Tibial artery (tissue), 4 donors: ENCODE measurements around the gene BCLAF1.
A peak's percentile ranks its signal among the peaks of the same experiment; 100 is the strongest.

ENCODE experiments used
- DNase-seq, 2 donors: peaks; one replicate each; pipeline ENCODE4 v3.0.0-alpha.2; 2019
- H3K27ac ChIP-seq, 2 donors: fragments of 200-600 bp; sonication (generic) in 1 of 2; 1 replicate in 1 of 2; 2 replicates in 1 of 2; pipeline ENCODE4 v1.5.1; 2018 to 2019; ENCODE audit warnings: mild to moderate bottlenecking in 1 of 2
- H3K27me3 ChIP-seq, 2 donors: fragments of 200-600 bp; sonication (generic) in 1 of 2; one replicate each; pipeline versions ENCODE4 v1.5.1 to v1.6.0; 2016 to 2019
- H3K36me3 ChIP-seq, 3 donors: fragments of 200-600 bp; sonication (generic) in 2 of 3; one replicate each; pipeline ENCODE4 v1.5.1; 2016 to 2019; ENCODE audit warnings: mild to moderate bottlenecking in 2 of 3
- H3K4me1 ChIP-seq, 4 donors: fragments of 200-600 bp; sonication (generic) in 2 of 4; 1 replicate in 3 of 4; 2 replicates in 1 of 4; pipeline ENCODE4 v1.5.1; 2016 to 2019
- H3K4me3 ChIP-seq, 2 donors: fragments of 200-600 bp; sonication (generic) in 1 of 2; 1 replicate in 1 of 2; 2 replicates in 1 of 2; pipeline ENCODE4 v1.5.1; 2018 to 2019; ENCODE audit warnings: mild to moderate bottlenecking in 2 of 2
- H3K9me3 ChIP-seq, 3 donors: fragments of 200-600 bp; sonication (generic) in 1 of 3; one replicate each; pipeline ENCODE4 v1.5.1; 2016 to 2019
- intact Hi-C: fragments of 100-400 bp; cut with DNase I; formaldehyde crosslinking; loops from one replicate; pipeline ENCODE4 v1.15.0; 2023; ENCODE audit warnings: low total_unique reads
- TF ChIP-seq, protein P1 (sequence below), 2 experiments: fragments of 200-600 bp in 1 of 2; fragments of 450-650 bp in 1 of 2; IDR thresholded peaks; one replicate each; pipeline ENCODE4 v1.5.1; 2017 to 2019; ENCODE audit warnings: antibody characterized with exemption in 2 of 2, mild to moderate bottlenecking in 1 of 2, moderate library complexity in 1 of 2

Gene BCLAF1

DNA sequence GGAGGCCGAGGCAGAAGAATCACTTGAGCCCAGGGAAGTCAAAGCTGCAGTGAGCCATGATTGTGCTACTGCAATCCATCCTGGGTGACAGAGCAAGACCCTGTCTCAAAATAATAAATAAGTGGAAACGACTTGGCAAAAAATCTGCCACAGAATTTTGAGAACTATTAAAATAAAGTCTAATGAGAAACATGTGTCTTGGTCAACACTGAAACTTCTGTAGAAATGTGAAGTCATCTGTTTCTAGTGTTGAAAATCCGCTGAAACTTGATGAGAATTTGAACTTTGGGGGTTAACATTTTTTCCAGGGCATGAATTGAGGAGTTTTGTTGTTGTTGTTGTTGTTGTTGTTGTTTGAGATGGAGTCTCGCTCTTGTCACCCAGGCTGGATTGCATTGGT, 29.0 kb upstream of the BCLAF1 start:
- Histone ChIP-seq H3K9me3 (no peaks in the 10 kb centered on the region), H3K27me3 (no peaks in the 10 kb centered on the region), H3K4me1 (no peaks in the 10 kb centered on the region), H3K36me3 (no peaks in the 10 kb centered on the region), H3K4me3 (no peak overlapping the region), H3K27ac (no peak overlapping the region)
- TF ChIP-seq, protein P1, sequence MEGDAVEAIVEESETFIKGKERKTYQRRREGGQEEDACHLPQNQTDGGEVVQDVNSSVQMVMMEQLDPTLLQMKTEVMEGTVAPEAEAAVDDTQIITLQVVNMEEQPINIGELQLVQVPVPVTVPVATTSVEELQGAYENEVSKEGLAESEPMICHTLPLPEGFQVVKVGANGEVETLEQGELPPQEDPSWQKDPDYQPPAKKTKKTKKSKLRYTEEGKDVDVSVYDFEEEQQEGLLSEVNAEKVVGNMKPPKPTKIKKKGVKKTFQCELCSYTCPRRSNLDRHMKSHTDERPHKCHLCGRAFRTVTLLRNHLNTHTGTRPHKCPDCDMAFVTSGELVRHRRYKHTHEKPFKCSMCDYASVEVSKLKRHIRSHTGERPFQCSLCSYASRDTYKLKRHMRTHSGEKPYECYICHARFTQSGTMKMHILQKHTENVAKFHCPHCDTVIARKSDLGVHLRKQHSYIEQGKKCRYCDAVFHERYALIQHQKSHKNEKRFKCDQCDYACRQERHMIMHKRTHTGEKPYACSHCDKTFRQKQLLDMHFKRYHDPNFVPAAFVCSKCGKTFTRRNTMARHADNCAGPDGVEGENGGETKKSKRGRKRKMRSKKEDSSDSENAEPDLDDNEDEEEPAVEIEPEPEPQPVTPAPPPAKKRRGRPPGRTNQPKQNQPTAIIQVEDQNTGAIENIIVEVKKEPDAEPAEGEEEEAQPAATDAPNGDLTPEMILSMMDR (IDR thresholded peaks at IDR 0.05) = no peak
- intact Hi-C loops = no loop called here
- no peak for DNase-seq

DNA sequence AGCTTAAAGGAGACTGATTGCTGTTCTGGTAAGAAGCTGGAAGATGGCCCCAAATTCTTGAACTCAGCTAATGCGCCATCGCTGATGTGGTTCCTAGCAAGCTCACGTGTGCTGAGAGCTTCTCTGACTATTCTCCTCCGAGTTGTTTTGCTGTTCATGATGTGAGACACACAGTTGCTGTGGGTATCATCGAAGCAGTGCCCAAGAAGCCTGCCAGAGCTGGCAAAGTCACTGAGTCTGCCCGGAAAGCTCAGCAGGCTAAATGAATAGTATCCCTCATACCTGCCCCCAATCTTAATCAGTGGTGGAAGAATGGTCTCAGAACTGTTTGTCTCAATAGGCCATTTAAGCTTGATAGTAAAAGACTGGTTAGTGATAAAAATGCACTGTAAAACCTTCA, 28.3 kb upstream of the BCLAF1 start:
- TF ChIP-seq, protein P1 (IDR thresholded peaks at IDR 0.05) = no peak
- Histone ChIP-seq H3K27me3 (no peaks in the 10 kb centered on the region), H3K9me3 (no peaks in the 10 kb centered on the region), H3K4me1 (no peaks in the 10 kb centered on the region), H3K4me3 (no peak overlapping the region), H3K36me3 (no peaks in the 10 kb centered on the region), H3K27ac (no peak overlapping the region)
- intact Hi-C loops = no loop called here
- DNase-seq = no peak

DNA sequence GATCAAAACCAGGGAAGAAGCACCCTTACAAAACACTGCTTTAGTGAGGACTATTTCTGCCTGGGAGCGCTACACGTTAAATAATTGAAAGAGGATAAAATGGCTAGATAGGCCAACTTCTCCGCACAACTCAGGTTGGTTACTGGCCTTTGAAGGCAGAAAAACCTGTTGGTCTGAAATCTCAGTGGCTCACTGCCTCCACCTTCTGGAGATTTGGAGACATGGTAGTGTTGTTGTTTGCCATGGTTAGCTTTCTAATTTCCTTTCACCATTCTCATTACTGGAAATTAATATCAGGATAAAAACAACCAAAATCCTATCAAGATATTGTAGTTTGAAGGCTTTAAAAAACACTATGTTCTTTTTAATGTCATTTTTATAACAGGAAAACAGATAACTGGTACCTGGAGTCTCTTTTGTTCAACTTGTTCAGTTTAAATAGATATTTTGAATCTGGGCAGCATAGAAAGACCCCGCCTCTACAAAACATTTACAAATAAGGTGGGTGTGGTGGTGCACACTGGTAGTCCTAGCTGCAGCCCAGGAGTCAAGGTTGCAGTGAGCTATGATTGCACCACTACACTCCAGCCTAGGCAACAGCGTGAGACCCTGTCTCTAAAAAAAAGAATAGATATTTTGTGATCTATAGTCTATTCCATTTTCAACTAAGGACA, 27.5 kb upstream of the BCLAF1 start:
- no peak for DNase-seq
- Histone ChIP-seq H3K9me3 (no peaks in the 10 kb centered on the region), H3K36me3 (no peaks in the 10 kb centered on the region), H3K4me1 (no peaks in the 10 kb centered on the region), H3K27me3 (no peaks in the 10 kb centered on the region), H3K4me3 (no peak overlapping the region), H3K27ac (no peak overlapping the region)
- TF ChIP-seq, protein P1 (IDR thresholded peaks at IDR 0.05) = peak; percentile 66 to 85
- intact Hi-C loops = no loop called here

DNA sequence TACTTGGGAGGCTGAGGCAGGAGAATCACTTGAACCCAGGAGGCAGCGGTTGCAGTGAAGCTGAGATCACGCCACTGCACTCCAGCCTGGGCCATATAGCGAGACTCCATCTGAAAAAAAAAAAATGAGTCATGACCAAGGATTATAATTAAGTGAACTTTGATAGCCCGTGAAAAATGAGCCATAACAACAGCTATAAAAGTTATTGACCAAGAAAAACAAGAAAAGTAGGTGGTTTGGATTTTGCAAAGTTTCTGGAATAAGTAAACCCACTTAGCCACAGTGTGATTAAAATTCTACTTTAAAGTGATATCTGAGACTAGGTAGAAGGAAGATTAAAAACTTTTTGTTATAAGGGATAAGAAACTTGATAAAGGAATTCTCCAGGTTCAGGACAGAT, 25.9 kb upstream of the BCLAF1 start:
- intact Hi-C loops = no loop called here
- no peaks in the 10 kb centered on the region for H3K36me3 ChIP-seq
- TF ChIP-seq, protein P1 (IDR thresholded peaks at IDR 0.05) = no peak

DNA sequence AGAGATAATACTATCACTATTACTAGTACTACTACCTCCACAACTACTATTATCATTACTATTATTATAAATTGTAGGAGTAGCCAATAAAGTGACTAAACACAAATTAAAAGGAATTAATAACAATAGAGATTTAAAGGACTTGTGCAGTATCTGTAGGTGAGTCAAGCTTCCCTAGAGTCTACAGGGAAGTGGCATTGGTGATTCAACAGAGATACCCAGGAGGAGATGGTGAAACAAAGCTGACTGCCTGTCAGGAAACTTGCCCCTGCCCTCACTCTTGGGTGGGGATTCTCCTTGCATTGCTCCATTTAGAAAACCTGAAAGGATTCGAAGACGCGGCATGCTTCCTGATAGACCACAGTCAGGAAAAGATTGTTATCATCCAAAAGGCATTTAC, 23.3 kb upstream of the BCLAF1 start:
- TF ChIP-seq, protein P1 (IDR thresholded peaks at IDR 0.05) = no peak
- no peak overlapping the region for H3K4me3 ChIP-seq
- no peaks in the 10 kb centered on the region for H3K36me3 ChIP-seq
- H3K27me3 ChIP-seq = no peaks in the 10 kb centered on the region
- H3K27ac ChIP-seq = no peak overlapping the region
- H3K9me3 ChIP-seq = no peaks in the 10 kb centered on the region
- intact Hi-C loops = no loop called here
- DNase-seq = no peak
- H3K4me1 ChIP-seq = no peaks in the 10 kb centered on the region

More for the DNA sequence above, 25.9 kb upstream of the BCLAF1 start:
- DNase-seq = no peak
- Histone ChIP-seq H3K4me1 (no peaks in the 10 kb centered on the region), H3K27ac (no peak overlapping the region), H3K4me3 (no peak overlapping the region), H3K9me3 (no peaks in the 10 kb centered on the region), H3K27me3 (no peaks in the 10 kb centered on the region)
